SJCRH30 (cell line): ENCODE data around the gene BORCS5. TPM values are rescaled to one million over a fixed set of nuclear protein-coding genes. Genes with fewer than 3 reads are reported as not detected.

Experiments
- DNase-seq, 2 experiments: peaks; one replicate each; pipeline ENCODE4 v3.0.0-alpha.2; 2015 to 2020
- H3K27ac ChIP-seq: fragments of 250-450 bp; sonication (Bioruptor Pico); 2 replicates; pipeline ENCODE4 v1.5.1; 2020; ENCODE audit warnings: mild to moderate bottlenecking, moderate library complexity
- H3K27me3 ChIP-seq: fragments of 250-450 bp; sonication (Bioruptor Pico); 2 replicates; pipeline ENCODE4 v1.5.1; 2020; ENCODE audit warnings: mild to moderate bottlenecking, moderate library complexity
- H3K36me3 ChIP-seq: fragments of 250-450 bp; sonication (Bioruptor Pico); 2 replicates; pipeline ENCODE4 v1.5.1; 2020; ENCODE audit warnings: mild to moderate bottlenecking, moderate library complexity
- H3K4me1 ChIP-seq: fragments of 250-450 bp; sonication (Bioruptor Pico); 2 replicates; pipeline ENCODE4 v1.5.1; 2020; ENCODE audit warnings: mild to moderate bottlenecking, moderate library complexity
- H3K4me3 ChIP-seq: fragments of 250-450 bp; sonication (Bioruptor Pico); 2 replicates; pipeline ENCODE4 v1.5.1; 2020; ENCODE audit warnings: mild to moderate bottlenecking, moderate library complexity
- H3K9me3 ChIP-seq: fragments of 250-450 bp; sonication (Bioruptor Pico); replicated peaks from 2 replicates; pipeline ENCODE4 v1.5.1; 2020; ENCODE audit warnings: mild to moderate bottlenecking, moderate library complexity
- total RNA-seq: library from RNA; depleted of rRNA; stranded (reverse); fragments of >200 nt; shearing (Covaris generic); gene quantifications from 2 replicates; pipeline ENCODE4 v1.2.3, GENCODE V29; 2014

BORCS5 gene
- total RNA-seq, 1 experiment from 2014 or later, result 5.2 TPM

- Histone ChIP-seq H3K36me3 (no peaks in the 10 kb centered on the region), H3K4me1 (no peaks in the 10 kb centered on the region), H3K4me3 (no peak overlapping the region), H3K27ac (no peak overlapping the region), H3K27me3 (no peaks in the 10 kb centered on the region), H3K9me3 (no peaks in the 10 kb centered on the region)
- no peak for DNase-seq
Measured at GRCh38 chr12:12503384-12504078, 146.7 kb downstream of the BORCS5 start.

- Histone ChIP-seq H3K9me3 (no peaks in the 10 kb centered on the region), H3K27me3 (no peaks in the 10 kb centered on the region), H3K36me3 (no peaks in the 10 kb centered on the region), H3K4me3 (no peak overlapping the region), H3K4me1 (no peaks in the 10 kb centered on the region), H3K27ac (no peak overlapping the region)
- no peak for DNase-seq
Measured at GRCh38 chr12:12505544-12506495, 148.9 kb downstream of the BORCS5 start.

GRCh38 chr12:12506496-12506890, 149.6 kb downstream of the BORCS5 start:
- no peak overlapping the region for H3K4me3 ChIP-seq
- H3K27me3 ChIP-seq, result no peaks in the 10 kb centered on the region
- no peak overlapping the region for H3K27ac ChIP-seq
- H3K4me1 ChIP-seq, result no peaks in the 10 kb centered on the region
- no peak for DNase-seq
- no peaks in the 10 kb centered on the region for H3K36me3 ChIP-seq
- H3K9me3 ChIP-seq, result no peaks in the 10 kb centered on the region

DNA sequence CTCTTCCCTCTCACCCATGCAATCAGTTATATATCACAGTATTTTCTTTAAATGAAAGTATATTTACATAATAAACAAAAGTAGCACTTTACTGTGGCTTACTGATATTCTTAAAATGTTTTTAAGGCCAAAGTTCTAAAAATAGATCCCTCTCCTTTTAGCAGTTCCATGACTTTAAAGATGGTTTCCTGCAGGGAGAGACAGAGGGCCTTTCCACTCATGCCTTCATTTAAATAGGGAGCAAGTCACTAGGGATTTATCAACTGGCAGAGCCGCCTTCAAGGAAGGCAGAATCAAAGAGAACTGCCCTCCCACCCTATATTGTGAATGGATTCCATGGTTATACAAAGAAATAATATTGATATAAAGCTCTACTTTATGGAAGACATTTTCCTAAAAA, 150.2 kb downstream of the BORCS5 start:
- no peak overlapping the region for H3K4me3 ChIP-seq
- no peaks in the 10 kb centered on the region for H3K9me3 ChIP-seq
- H3K27me3 ChIP-seq, result no peaks in the 10 kb centered on the region
- DNase-seq, result no peak
- no peak overlapping the region for H3K27ac ChIP-seq
- H3K36me3 ChIP-seq, result no peaks in the 10 kb centered on the region
- no peaks in the 10 kb centered on the region for H3K4me1 ChIP-seq

DNA sequence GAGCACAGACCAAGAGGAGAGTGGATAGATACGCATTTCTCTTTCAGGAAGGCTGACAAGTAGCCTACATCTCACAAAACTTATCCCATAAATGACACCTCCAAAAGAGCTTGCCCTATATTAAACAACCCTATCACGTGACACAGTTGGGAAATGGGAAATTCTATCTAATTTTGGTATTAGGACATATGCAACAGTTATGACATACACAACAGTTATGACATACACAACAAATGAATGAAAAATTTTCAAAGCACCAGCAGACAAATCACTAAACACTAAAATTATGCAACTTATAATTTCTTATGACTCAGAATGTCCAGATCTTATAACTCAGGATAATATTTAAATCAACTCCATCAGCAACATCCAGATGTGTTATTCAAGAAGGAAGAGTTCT, 151.7 kb downstream of the BORCS5 start:
- H3K9me3 ChIP-seq, result no peaks in the 10 kb centered on the region
- DNase-seq, result no peak
- H3K4me1 ChIP-seq, result no peaks in the 10 kb centered on the region
- no peaks in the 10 kb centered on the region for H3K27me3 ChIP-seq
- H3K4me3 ChIP-seq, result no peak overlapping the region
- no peak overlapping the region for H3K27ac ChIP-seq
- H3K36me3 ChIP-seq, result no peaks in the 10 kb centered on the region

GRCh38 chr12:12510141-12510540, 153.3 kb downstream of the BORCS5 start:
- no peaks in the 10 kb centered on the region for H3K36me3 ChIP-seq

GRCh38 chr12:12510551-12510950, 153.7 kb downstream of the BORCS5 start:
- Histone ChIP-seq H3K4me1 (no peaks in the 10 kb centered on the region), H3K36me3 (no peaks in the 10 kb centered on the region), H3K27me3 (no peaks in the 10 kb centered on the region), H3K4me3 (no peak overlapping the region), H3K9me3 (no peaks in the 10 kb centered on the region), H3K27ac (no peak overlapping the region)
- DNase-seq, result no peak

More at GRCh38 chr12:12510141-12510540, 153.3 kb downstream of the BORCS5 start:
- DNase-seq, result no peak
- H3K4me1 ChIP-seq, result no peaks in the 10 kb centered on the region
- no peak overlapping the region for H3K4me3 ChIP-seq
- no peak overlapping the region for H3K27ac ChIP-seq
- H3K27me3 ChIP-seq, result no peaks in the 10 kb centered on the region
- H3K9me3 ChIP-seq, result no peaks in the 10 kb centered on the region

GRCh38 chr12:12511021-12511783, 154.3 kb downstream of the BORCS5 start:
- no peak overlapping the region for H3K27ac ChIP-seq
- no peaks in the 10 kb centered on the region for H3K36me3 ChIP-seq
- no peaks in the 10 kb centered on the region for H3K4me1 ChIP-seq
- no peak for DNase-seq
- H3K4me3 ChIP-seq, result no peak overlapping the region
- H3K9me3 ChIP-seq, result no peaks in the 10 kb centered on the region
- H3K27me3 ChIP-seq, result no peaks in the 10 kb centered on the region

- Histone ChIP-seq H3K27me3 (no peaks in the 10 kb centered on the region), H3K36me3 (no peaks in the 10 kb centered on the region), H3K4me3 (no peak overlapping the region), H3K9me3 (no peaks in the 10 kb centered on the region), H3K27ac (no peak overlapping the region), H3K4me1 (no peaks in the 10 kb centered on the region)
- no peak for DNase-seq
Measured at GRCh38 chr12:12511895-12512711, 155.2 kb downstream of the BORCS5 start.

DNA sequence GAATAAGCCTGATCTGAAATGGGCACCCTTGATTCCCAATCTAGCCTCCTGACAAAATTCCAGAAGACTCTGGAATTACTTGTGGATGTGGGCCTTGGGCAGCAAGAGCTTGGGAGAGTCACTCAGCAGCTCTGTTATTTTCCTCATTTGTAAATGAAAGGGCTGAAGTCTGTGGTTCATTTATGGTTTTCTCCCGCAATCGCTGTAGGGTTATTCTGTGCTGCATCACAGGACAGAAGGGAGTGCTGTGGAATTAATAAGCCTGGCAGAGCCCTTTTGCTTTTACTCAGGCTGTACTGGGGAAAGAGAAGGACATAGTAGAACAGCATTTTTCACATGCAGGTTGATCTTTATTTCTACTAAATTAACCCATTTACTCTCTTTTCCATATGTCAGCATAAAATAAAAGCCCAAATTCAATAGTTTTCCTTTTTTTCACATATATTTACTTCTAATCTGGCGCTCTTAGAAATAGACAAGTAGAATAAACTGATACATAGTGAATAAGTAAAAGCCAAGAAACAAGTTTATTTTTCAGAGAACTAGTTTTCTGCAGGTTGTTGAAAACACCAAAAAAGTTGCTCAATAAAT, 156.6 kb downstream of the BORCS5 start:
- H3K4me1 ChIP-seq, result no peaks in the 10 kb centered on the region
- H3K9me3 ChIP-seq, result no peaks in the 10 kb centered on the region
- H3K27ac ChIP-seq, result no peak overlapping the region
- H3K4me3 ChIP-seq, result no peak overlapping the region
- DNase-seq, result no peak
- no peaks in the 10 kb centered on the region for H3K27me3 ChIP-seq
- H3K36me3 ChIP-seq, result no peaks in the 10 kb centered on the region

DNA sequence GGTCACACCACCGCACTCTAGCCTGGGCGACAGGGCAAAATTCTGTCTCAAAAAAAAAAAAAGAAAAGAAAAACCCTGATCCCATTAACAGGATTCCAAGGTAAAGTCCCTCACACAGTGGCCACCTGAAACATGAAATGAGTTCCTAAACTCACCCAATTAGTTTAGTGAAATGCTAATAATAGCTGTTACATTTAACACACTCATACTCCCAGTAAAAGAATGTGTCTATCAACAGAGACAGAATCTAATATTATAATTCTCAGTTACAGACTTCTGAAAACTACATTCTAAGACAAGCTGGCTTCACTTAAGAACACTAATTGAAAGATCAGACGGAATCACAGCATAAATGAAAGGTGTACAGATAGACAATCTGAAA, 161.6 kb downstream of the BORCS5 start:
- no peaks in the 10 kb centered on the region; the same call in 1 of the 2 replicates for H3K4me1 ChIP-seq
- H3K9me3 ChIP-seq, result no peaks in the 10 kb centered on the region
- no peaks in the 10 kb centered on the region for H3K36me3 ChIP-seq
- H3K4me3 ChIP-seq, result no peak overlapping the region
- H3K27ac ChIP-seq, result no peak overlapping the region
- no peaks in the 10 kb centered on the region for H3K27me3 ChIP-seq
- DNase-seq, result no peak

- no peaks in the 10 kb centered on the region; the same call in 1 of the 2 replicates for H3K4me1 ChIP-seq
- H3K9me3 ChIP-seq, result no peaks in the 10 kb centered on the region
- no peak overlapping the region for H3K27ac ChIP-seq
- no peaks in the 10 kb centered on the region for H3K36me3 ChIP-seq
- H3K27me3 ChIP-seq, result no peaks in the 10 kb centered on the region
- no peak overlapping the region for H3K4me3 ChIP-seq
- DNase-seq, result no peak
Measured at GRCh38 chr12:12518919-12519318, 162.0 kb downstream of the BORCS5 start.
